ENCODE data around the gene ANKS1A. TPM values are rescaled to one million over a fixed set of nuclear protein-coding genes. Genes with fewer than 3 reads are reported as not detected.
A peak's percentile ranks its signal among the peaks of the same experiment; 100 is the strongest.

The ANKS1A gene
- total RNA-seq, 4 donors from 2014 or later: 5.3 to 8.6 (median 7.0) TPM

- in situ Hi-C loops (cut with MboI; ENCODE audit: low sequenced_read_pairs in 4 of 4): no loop called here
- Histone ChIP-seq H3K4me3 (no peak overlapping the region), H3K9me3 (no peaks in the 10 kb centered on the region), H3K36me3 (no peaks in the 10 kb centered on the region), H3K27ac (no peak overlapping the region), H3K27me3 (no peaks in the 10 kb centered on the region), H3K4me1 (peaks cover 19 to 24% of the 10 kb centered on the region in 2 donors)
- intact Hi-C loops (cut with DNase I; ENCODE audit: low total_unique reads): no loop called here
- TF ChIP-seq CTCF (IDR thresholded peaks at IDR 0.05 in 4 of 5, conservative IDR thresholded peaks at IDR 0.05 in 1 of 5) (no peak), POLR2A (IDR thresholded peaks at IDR 0.05) (no peak)
- peak in 1 of 2 donors; percentile 17 for DNase-seq
- no peak for ATAC-seq
These were observed 49.2 kb downstream of the ANKS1A start for GRCh38 chr6:34938268-34938667.

GRCh38 chr6:34940030-34940434 is 51.0 kb downstream of the ANKS1A start:
- ATAC-seq (no peak), DNase-seq (no peak)
- no peaks in the 10 kb centered on the region for H3K36me3 ChIP-seq
- H3K27ac ChIP-seq: peak overlapping the region in 1 of 4 donors; percentile 18
- H3K27me3 ChIP-seq: no peaks in the 10 kb centered on the region
- H3K9me3 ChIP-seq: no peaks in the 10 kb centered on the region
- peaks cover 9% of the 10 kb centered on the region in 2 donors for H3K4me1 ChIP-seq
- in situ Hi-C loops (cut with MboI; ENCODE audit: low sequenced_read_pairs in 4 of 4): no loop called here
- intact Hi-C loops (cut with DNase I; ENCODE audit: low total_unique reads): no loop called here
- TF ChIP-seq POLR2A (IDR thresholded peaks at IDR 0.05): no peak
- no peak for TF ChIP-seq CTCF (IDR thresholded peaks at IDR 0.05 in 4 of 5, conservative IDR thresholded peaks at IDR 0.05 in 1 of 5)
- H3K4me3 ChIP-seq: no peak overlapping the region

GRCh38 chr6:34941421-34941820 is 52.4 kb downstream of the ANKS1A start:
- H3K4me1 ChIP-seq: peaks cover 4% of the 10 kb centered on the region in 2 donors
- no peaks in the 10 kb centered on the region for H3K36me3 ChIP-seq
- DNase-seq (no peak), ATAC-seq (no peak)
- H3K27ac ChIP-seq: no peak overlapping the region
- no peaks in the 10 kb centered on the region for H3K9me3 ChIP-seq
- TF ChIP-seq POLR2A (IDR thresholded peaks at IDR 0.05) (no peak), CTCF (IDR thresholded peaks at IDR 0.05 in 4 of 5, conservative IDR thresholded peaks at IDR 0.05 in 1 of 5) (no peak)
- in situ Hi-C loops (cut with MboI; ENCODE audit: low sequenced_read_pairs in 4 of 4) (no loop called here), intact Hi-C loops (cut with DNase I; ENCODE audit: low total_unique reads) (no loop called here)
- no peak overlapping the region for H3K4me3 ChIP-seq
- no peaks in the 10 kb centered on the region for H3K27me3 ChIP-seq

- Histone ChIP-seq H3K27me3 (no peaks in the 10 kb centered on the region), H3K4me3 (no peak overlapping the region), H3K36me3 (no peaks in the 10 kb centered on the region), H3K27ac (no peak overlapping the region), H3K9me3 (no peaks in the 10 kb centered on the region), H3K4me1 (peaks cover 6 to 10% of the 10 kb centered on the region in 2 donors)
- TF ChIP-seq POLR2A (IDR thresholded peaks at IDR 0.05): no peak
- TF ChIP-seq CTCF (IDR thresholded peaks at IDR 0.05 in 4 of 5, conservative IDR thresholded peaks at IDR 0.05 in 1 of 5): no peak
- DNase-seq (no peak), ATAC-seq (no peak)
- in situ Hi-C loops (cut with MboI; ENCODE audit: low sequenced_read_pairs in 4 of 4): no loop called here
- intact Hi-C loops (cut with DNase I; ENCODE audit: low total_unique reads): no loop called here
These were observed 56.3 kb downstream of the ANKS1A start for GRCh38 chr6:34945317-34945716.

- no peak for TF ChIP-seq CTCF (IDR thresholded peaks at IDR 0.05 in 4 of 5, conservative IDR thresholded peaks at IDR 0.05 in 1 of 5)
- TF ChIP-seq POLR2A (IDR thresholded peaks at IDR 0.05): no peak
- in situ Hi-C loops (cut with MboI; ENCODE audit: low sequenced_read_pairs in 4 of 4) (no loop called here), intact Hi-C loops (cut with DNase I; ENCODE audit: low total_unique reads) (no loop called here)
- DNase-seq (no peak), ATAC-seq (no peak)
- Histone ChIP-seq H3K4me1 (peaks cover 6 to 10% of the 10 kb centered on the region in 2 donors), H3K27me3 (no peaks in the 10 kb centered on the region), H3K4me3 (no peak overlapping the region), H3K9me3 (no peaks in the 10 kb centered on the region), H3K27ac (no peak overlapping the region), H3K36me3 (no peaks in the 10 kb centered on the region)
These were observed 58.5 kb downstream of the ANKS1A start for GRCh38 chr6:34947561-34947960.
